A549 (cell line): ENCODE measurements around the gene BCL11B. TPM values are rescaled to one million over a fixed set of nuclear protein-coding genes. Genes with fewer than 3 reads are reported as not detected.

Experiments
- ATAC-seq, 2 experiments: fragments of 200-7000 bp in 1 of 2; fragments of >200 bp in 1 of 2; cut with Nextera tagmentation in 1 of 2; cut with Tn5 transposase in 1 of 2; 3 replicates each; pipeline versions ENCODE4 v1.8.0 to v1.9.1; 2018 to 2020; ENCODE audit warnings: mild to moderate bottlenecking in 1 of 2, moderate library complexity in 1 of 2
- CTCF ChIA-PET: fragments of 300-600 bp; sonication (Branson Sonifier 250); formaldehyde crosslinking; extraction: SDS; loops from one replicate; lab custom pipeline; 2021; ENCODE audit warnings: antibody characterized with exemption, inconsistent platforms; lab: Yijun Ruan, JAX
- POLR2A ChIA-PET: fragments of 350-600 bp; formaldehyde crosslinking; extraction: SDS; loops from one replicate; lab custom pipeline; 2021; ENCODE audit warnings: antibody characterized with exemption, inconsistent platforms; lab: Yijun Ruan, JAX
- DNase-seq, 2 experiments: peaks; one replicate each; pipeline versions ENCODE4 v3.0.0 to v3.0.0-alpha.2; 2011 to 2016; ENCODE audit warnings: low read depth in 1 of 2, low spot score in 1 of 2
- FAIRE-seq: peaks from 2 replicates; lab custom pipeline; 2011; peaks lifted over from hg19 to GRCh38; lab: Jason Lieb, UNC
- H3K27ac ChIP-seq, 2 experiments: fragments of >200 bp; sonication (Bioruptor Twin); formaldehyde crosslinking; 3 replicates each; pipeline ENCODE4 v1.5.1; 2016 to 2017
- H3K4me1 ChIP-seq: fragments of >200 bp; sonication (Bioruptor Twin); formaldehyde crosslinking; 3 replicates; pipeline ENCODE4 v1.6.1; 2016
- H3K4me2 ChIP-seq: fragments of >200 bp; sonication (Bioruptor Twin); formaldehyde crosslinking; 3 replicates; pipeline ENCODE4 v1.6.1; 2016
- H3K4me3 ChIP-seq: fragments of >200 bp; sonication (Bioruptor Twin); formaldehyde crosslinking; 3 replicates; pipeline ENCODE4 v1.5.1; 2016
- H3K9me3 ChIP-seq: fragments of >200 bp; sonication (Bioruptor Twin); formaldehyde crosslinking; 3 replicates; pipeline ENCODE4 v1.6.1; 2016
- ATOH8 ChIP-seq: fragments of 250-450 bp; sonication (Bioruptor Pico); IDR thresholded peaks from 2 replicates; pipeline ENCODE4 v1.5.0; 2020; ENCODE audit warnings: low read depth, mild to moderate bottlenecking, moderate library complexity
- BCL3 ChIP-seq: fragments of >200 bp; sonication (Bioruptor Twin); formaldehyde crosslinking; IDR thresholded peaks from 3 replicates; pipeline ENCODE4 v1.6.1; 2016
- CBX2 ChIP-seq: fragments of 200-600 bp; sonication (generic); IDR thresholded peaks from 2 replicates; pipeline ENCODE4 v1.6.1; 2016; ENCODE audit warnings: low read depth, mild to moderate bottlenecking, borderline replicate concordance
- CBX8 ChIP-seq: fragments of 200-600 bp; sonication (generic); IDR thresholded peaks from 2 replicates; pipeline ENCODE4 v1.6.1; 2016
- CHD2 ChIP-seq: fragments of 150-350 bp; IDR thresholded peaks from 2 replicates; pipeline ENCODE4 v1.6.1; 2014; ENCODE audit warnings: low read length; ENCODE audit not compliant: partially characterized antibody
- CTCF ChIP-seq: fragments of >200 bp; sonication (Bioruptor Twin); formaldehyde crosslinking; IDR thresholded peaks from 3 replicates; pipeline ENCODE4 v1.5.1; 2016
- E2F6 ChIP-seq: IDR thresholded peaks from 2 replicates; pipeline ENCODE4 v1.6.1; 2012; ENCODE audit warnings: low read depth, borderline replicate concordance
- EHF ChIP-seq: fragments of 250-450 bp; sonication (Bioruptor Pico); IDR thresholded peaks from 2 replicates; pipeline ENCODE4 v1.5.0; 2020; ENCODE audit warnings: mild to moderate bottlenecking
- HOXB13 ChIP-seq: fragments of 250-450 bp; sonication (Bioruptor Pico); IDR thresholded peaks from 2 replicates; pipeline ENCODE4 v1.5.0; 2020; ENCODE audit warnings: low read depth, mild to moderate bottlenecking, moderate library complexity
- HOXB5 ChIP-seq: fragments of 250-450 bp; sonication (Bioruptor Pico); IDR thresholded peaks from 2 replicates; pipeline ENCODE4 v1.5.0; 2020; ENCODE audit warnings: mild to moderate bottlenecking, moderate library complexity
- KDM1A ChIP-seq: fragments of 200-600 bp; sonication (generic); IDR thresholded peaks from 2 replicates; pipeline ENCODE4 v1.6.1; 2016; ENCODE audit warnings: low read depth, mild to moderate bottlenecking
- KDM5A ChIP-seq: fragments of 200-600 bp; sonication (generic); IDR thresholded peaks from 2 replicates; pipeline ENCODE4 v1.6.1; 2016; ENCODE audit warnings: antibody characterized with exemption, mild to moderate bottlenecking
- MAFK ChIP-seq: fragments of 450-650 bp; IDR thresholded peaks from 2 replicates; pipeline ENCODE4 v1.6.1; 2014; ENCODE audit not compliant: partially characterized antibody
- MAZ ChIP-seq: fragments of 150-350 bp; IDR thresholded peaks from 2 replicates; pipeline ENCODE4 v1.6.1; 2014; ENCODE audit warnings: antibody characterized with exemption, low read depth, low read length, borderline replicate concordance
- PBX3 ChIP-seq: IDR thresholded peaks from 2 replicates; pipeline ENCODE4 v1.6.1; 2012
- POLR2AphosphoS2 ChIP-seq: conservative IDR thresholded peaks from 2 replicates; pipeline ENCODE4 v1.6.1; 2012; ENCODE audit warnings: low read length, improper control_type of control experiment, inconsistent platforms
- RAD21 ChIP-seq, 2 experiments: fragments of >200 bp in 1 of 2; sonication (Bioruptor Twin) in 1 of 2; formaldehyde crosslinking in 1 of 2; IDR thresholded peaks in 1 of 2; conservative IDR thresholded peaks in 1 of 2; 2 replicates in 1 of 2; 3 replicates in 1 of 2; pipeline ENCODE4 v1.6.1; 2012 to 2018; ENCODE audit warnings: inconsistent platforms in 1 of 2
- REST ChIP-seq: fragments of 200-600 bp; sonication (generic); IDR thresholded peaks from 2 replicates; pipeline ENCODE4 v1.6.1; 2016; ENCODE audit warnings: antibody characterized with exemption, mild to moderate bottlenecking, moderate library complexity
- RFX5 ChIP-seq: fragments of 450-650 bp; IDR thresholded peaks from 2 replicates; pipeline ENCODE4 v1.7.1; 2014; ENCODE audit warnings: antibody characterized with exemption, mild to moderate bottlenecking, moderate library complexity
- SREBF2 ChIP-seq: fragments of 450-650 bp; IDR thresholded peaks from 2 replicates; pipeline ENCODE4 v1.6.1; 2014; ENCODE audit warnings: mild to moderate bottlenecking, moderate library complexity
- TP53 ChIP-seq: fragments of 250-450 bp; sonication (Bioruptor Pico); IDR thresholded peaks from 2 replicates; pipeline ENCODE4 v1.5.0; 2021; ENCODE audit warnings: mild to moderate bottlenecking, moderate library complexity
- USF2 ChIP-seq: fragments of 450-650 bp; IDR thresholded peaks from 2 replicates; pipeline ENCODE4 v1.6.1; 2014; ENCODE audit warnings: antibody characterized with exemption
- ZC3H11A ChIP-seq: fragments of 450-650 bp; IDR thresholded peaks from 2 replicates; pipeline ENCODE4 v1.6.1; 2014; ENCODE audit warnings: antibody characterized with exemption, mild to moderate bottlenecking
- ZFP36 ChIP-seq: fragments of 450-650 bp; IDR thresholded peaks from 2 replicates; pipeline ENCODE4 v1.6.1; 2014; ENCODE audit warnings: borderline replicate concordance; ENCODE audit not compliant: partially characterized antibody
- ZNF302 ChIP-seq: fragments of 250-450 bp; sonication (Bioruptor Pico); IDR thresholded peaks from 2 replicates; pipeline ENCODE4 v1.9.0; 2021; ENCODE audit warnings: inconsistent platforms, mild to moderate bottlenecking, moderate library complexity
- WGBS: methylation state at CpG from one replicate; pipeline ENCODE4 v1.1.6; 2017; ENCODE audit errors: missing lambda C conversion rate; 5-methylcytosine and 5-hydroxymethylcytosine counted together
- polyA plus RNA-seq, 4 experiments: library from polyadenylated mRNA; depleted of rRNA in 3 of 4; stranded (reverse); fragments of >200 nt; fragmentation: RNase III in 1 of 4; extraction: RNeasy Plus Mini Kit Qiagen cat#74134 plus additional on column Dnase treatment in 1 of 4; gene quantifications; 2 replicates in 3 of 4; 3 replicates in 1 of 4; pipeline ENCODE4 v1.2.3, GENCODE V29; 2011 to 2017

Gene BCL11B
- polyA plus RNA-seq, 2 of the 4 experiments (the other 2 are of a cell fraction): 0.43 to 0.49 TPM

GRCh38 chr14:99121319-99121875, 150.6 kb downstream of the BCL11B start:
- ATAC-seq: no peak; a peak in 1 of 6 replicates
- CTCF ChIA-PET: no interaction called here
- H3K4me3 ChIP-seq: no peak overlapping the region
- POLR2A ChIA-PET: no interaction called here
- 45% methylated on average over 13 of the region's 13 CpGs for WGBS
- no peak overlapping the region for H3K4me2 ChIP-seq
- no peaks in the 10 kb centered on the region for H3K9me3 ChIP-seq
- TF ChIP-seq CBX2 (no peak), PBX3 (no peak), MAZ (no peak), ZC3H11A (no peak), CTCF (no peak), E2F6 (no peak), REST (no peak), KDM5A (no peak), KDM1A (no peak), TP53 (CRISPR knock-in tag) (no peak), CHD2 (no peak), EHF (no peak), HOXB5 (CRISPR knock-in tag) (no peak), ZNF302 (CRISPR knock-in tag) (no peak), MAFK (no peak), ZFP36 (no peak), POLR2AphosphoS2 (no peak)
- no peak for FAIRE-seq
- peaks cover 9% of the 10 kb centered on the region; the same call in 1 of the 3 replicates for H3K4me1 ChIP-seq
- H3K27ac ChIP-seq: no peak overlapping the region
- no peak for DNase-seq

GRCh38 chr14:99120526-99121318, 151.3 kb downstream of the BCL11B start:
- ATAC-seq (no peak), FAIRE-seq (no peak)
- TF ChIP-seq ATOH8 (no peak), USF2 (no peak), HOXB5 (CRISPR knock-in tag) (no peak), CBX8 (no peak), RAD21 (conservative IDR thresholded peaks at IDR 0.05 in 1 of 2, IDR thresholded peaks at IDR 0.05 in 1 of 2) (no peak), HOXB13 (CRISPR knock-in tag) (no peak), BCL3 (no peak), RFX5 (no peak), SREBF2 (no peak), E2F6 (no peak)

More at GRCh38 chr14:99120526-99121318, 151.3 kb downstream of the BCL11B start:
- POLR2A ChIA-PET: no interaction called here
- CTCF ChIA-PET: no interaction called here
- H3K9me3 ChIP-seq: no peaks in the 10 kb centered on the region
- no peak overlapping the region for H3K4me2 ChIP-seq
- no peak overlapping the region for H3K4me3 ChIP-seq
- no peak overlapping the region for H3K27ac ChIP-seq
- DNase-seq: no peak
- peaks cover 2% of the 10 kb centered on the region; the same call in 1 of the 3 replicates for H3K4me1 ChIP-seq
- WGBS: 39% methylated on average over 16 of the region's 17 CpGs
